Stimulated activated naive B cell treated with anti-CD40 and anti-IgM and Interleukin-4, amounts not matched to agents 10 μg/mL and 1 μg/mL and 100 μg/mL, for 72 hours (primary cell): ENCODE data around the gene IMPG2.
"Not testable (repeated sequence)": the region's sequence is repeated elsewhere in the genome, so short reads cannot be mapped to it uniquely, and the experiment has no call there.

Experiments used
- ATAC-seq, 2 donors: fragments of 150-1000 bp; cut with Tn5 transposase; replicated peaks; 2 replicates each; pipeline ENCODE4 v1.10.0; 2021; ENCODE audit warnings: moderate library complexity in 1 of 2
- DNase-seq: peaks from one replicate; pipeline ENCODE4 v3.0.0; 2021
- H3K27ac Mint-ChIP-seq: one replicate; pipeline ENCODE4 v1.8.0; 2022; ENCODE audit warnings: mild to moderate bottlenecking, mixed read lengths
- H3K27me3 Mint-ChIP-seq, 2 donors: one replicate each; pipeline ENCODE4 v1.8.0; 2022; ENCODE audit warnings: mixed read lengths in 2 of 2
- H3K36me3 Mint-ChIP-seq, 2 donors: one replicate each; pipeline ENCODE4 v1.8.0; 2022; ENCODE audit warnings: mixed read lengths in 2 of 2, mild to moderate bottlenecking in 1 of 2
- H3K4me1 Mint-ChIP-seq, 2 donors: one replicate each; pipeline ENCODE4 v1.8.0; 2022; ENCODE audit warnings: mixed read lengths in 2 of 2, mild to moderate bottlenecking in 1 of 2
- H3K4me3 Mint-ChIP-seq, 2 donors: one replicate each; pipeline ENCODE4 v1.8.0; 2022; ENCODE audit warnings: mild to moderate bottlenecking in 2 of 2, mixed read lengths in 2 of 2, moderate library complexity in 1 of 2
- H3K9me3 Mint-ChIP-seq, 2 donors: one replicate each; pipeline ENCODE4 v1.8.0; 2022; ENCODE audit warnings: mixed read lengths in 2 of 2, mild to moderate bottlenecking in 1 of 2

Gene IMPG2

DNA sequence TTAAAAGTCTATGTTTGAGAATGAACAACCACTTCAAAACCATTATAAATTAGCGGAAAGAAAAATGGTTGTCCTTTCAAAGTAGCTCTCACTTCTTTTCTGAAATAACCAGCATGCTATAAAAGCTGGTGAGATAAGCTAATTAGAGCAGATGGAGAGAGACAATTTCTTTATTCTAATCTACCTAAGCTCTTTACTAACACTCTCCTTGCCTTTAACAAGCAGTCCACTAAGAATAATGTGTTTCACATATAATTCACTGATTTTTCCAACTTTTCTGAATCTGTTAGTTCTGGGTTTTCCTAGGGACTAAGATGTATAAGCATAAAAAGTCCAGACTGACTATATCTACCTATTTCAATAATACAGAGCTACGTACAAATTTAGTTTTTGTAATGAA lies at the start of gene IMPG2:
TSS of gene IMPG2 (minus strand) at position 101 of the 400 bp plus-strand sequence. CDS start 203 bp downstream, outside the sequence.
- Mint-ChIP-seq H3K4me1 (no peaks in the 10 kb centered on the region), H3K27me3 (no peaks in the 10 kb centered on the region), H3K9me3 (no peaks in the 10 kb centered on the region), H3K4me3 (no peak within 1 kb of the TSS), H3K36me3 (peaks cover 0 to 3% of the 10 kb centered on the region in 2 donors), H3K27ac (no peak within 1 kb of the TSS)
- ATAC-seq: no peak
- no peak for DNase-seq

DNA sequence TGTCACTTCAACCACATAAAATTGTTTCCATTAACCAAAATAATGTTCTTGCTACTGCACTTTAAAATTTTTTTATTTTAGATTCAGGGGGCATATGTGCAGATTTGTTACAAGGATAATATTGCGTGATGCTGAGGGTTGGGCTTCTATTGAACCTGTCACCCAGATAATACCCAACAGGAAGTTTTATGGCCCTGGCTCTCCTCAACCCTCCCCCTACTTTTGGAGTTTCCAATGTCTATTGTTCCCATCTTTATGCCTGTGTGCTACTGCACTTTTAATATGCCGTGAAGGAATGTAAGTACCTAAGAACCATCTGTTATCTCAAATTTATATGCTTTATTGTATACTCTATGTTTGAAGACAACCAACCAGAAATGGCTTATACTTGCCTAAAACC lies 42.0 kb upstream of the IMPG2 start:
- ATAC-seq (no peak), DNase-seq (no peak)
- peaks cover 32 to 42% of the 10 kb centered on the region in 2 donors for H3K36me3 Mint-ChIP-seq
- H3K4me3 Mint-ChIP-seq: no peak overlapping the region
- H3K4me1 Mint-ChIP-seq: peaks cover 0 to 5% of the 10 kb centered on the region in 2 donors
- no peaks in the 10 kb centered on the region for H3K27me3 Mint-ChIP-seq
- H3K9me3 Mint-ChIP-seq: peaks cover 3 to 6% of the 10 kb centered on the region in 2 donors
- no peak overlapping the region for H3K27ac Mint-ChIP-seq

DNA sequence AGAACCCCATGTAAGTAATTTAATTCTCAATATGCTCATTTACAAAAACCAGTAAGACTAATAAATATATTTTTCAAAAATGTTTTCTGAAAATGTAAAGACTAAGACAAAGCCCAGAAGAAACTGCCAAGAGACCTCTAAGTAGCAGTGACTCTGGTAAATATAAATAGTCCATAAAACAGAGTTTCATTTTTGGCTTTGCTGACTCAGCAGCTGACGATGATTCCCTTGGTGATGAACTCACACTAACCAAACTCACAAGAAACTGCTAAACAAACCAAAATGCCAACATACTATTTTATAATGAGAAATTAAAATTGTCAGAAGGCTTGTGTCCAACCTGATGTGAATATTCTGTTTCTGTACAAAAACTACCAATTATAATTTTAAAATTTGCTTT lies 31.5 kb upstream of the IMPG2 start:
- Mint-ChIP-seq H3K36me3 (peaks cover 13 to 21% of the 10 kb centered on the region in 2 donors), H3K27me3 (no peaks in the 10 kb centered on the region), H3K4me1 (no peaks in the 10 kb centered on the region), H3K4me3 (no peak overlapping the region), H3K27ac (no peak overlapping the region), H3K9me3 (no peaks in the 10 kb centered on the region)
- ATAC-seq (no peak), DNase-seq (no peak)

DNA sequence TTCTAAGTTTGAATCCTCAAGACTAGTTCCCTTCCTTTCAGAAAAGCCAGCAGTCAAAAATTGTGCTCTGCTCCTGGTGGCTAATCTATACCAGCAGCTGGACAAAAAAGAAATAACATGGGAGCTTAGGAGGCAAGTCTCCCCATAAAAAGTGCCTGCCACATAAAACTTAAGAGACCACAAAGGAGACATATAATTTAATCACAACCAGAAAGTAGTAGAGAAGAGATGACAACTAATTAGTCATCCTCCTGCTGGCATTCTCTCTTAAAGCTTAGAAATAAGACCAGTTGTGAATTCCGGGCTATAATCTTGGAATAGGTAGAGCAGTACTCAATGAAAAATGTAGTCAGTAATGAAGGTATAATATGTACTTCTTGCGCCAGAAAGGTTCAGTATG lies 20.2 kb upstream of the IMPG2 start:
- ATAC-seq (no peak), DNase-seq (no peak)
- peaks cover 22 to 43% of the 10 kb centered on the region in 2 donors for H3K36me3 Mint-ChIP-seq
- no peak overlapping the region for H3K4me3 Mint-ChIP-seq
- no peak overlapping the region for H3K27ac Mint-ChIP-seq
- H3K27me3 Mint-ChIP-seq: no peaks in the 10 kb centered on the region
- H3K4me1 Mint-ChIP-seq: no peaks in the 10 kb centered on the region
- no peaks in the 10 kb centered on the region for H3K9me3 Mint-ChIP-seq

DNA sequence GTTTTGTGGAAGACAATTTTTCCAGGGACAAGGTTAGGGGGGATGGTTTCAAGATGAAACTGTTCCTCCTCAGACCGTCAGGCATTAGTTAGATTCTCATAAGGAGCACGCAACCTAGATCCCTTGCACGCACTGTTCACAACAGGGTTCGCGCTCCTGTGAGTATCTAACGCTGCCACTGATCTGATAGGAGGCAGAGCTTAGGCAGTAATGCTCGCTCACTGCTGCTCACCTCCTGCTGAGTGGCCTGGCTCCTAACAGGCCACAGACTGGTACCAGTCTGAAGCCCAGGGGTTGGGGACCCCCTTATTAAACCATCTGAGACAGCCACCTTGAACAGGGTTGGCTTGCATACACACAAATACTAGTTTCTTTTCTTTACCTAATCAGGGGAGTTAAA lies 13.5 kb upstream of the IMPG2 start:
- no peak for DNase-seq
- no peaks in the 10 kb centered on the region for H3K4me1 Mint-ChIP-seq
- no peak for ATAC-seq
- H3K9me3 Mint-ChIP-seq: no peaks in the 10 kb centered on the region
- peaks cover 16 to 34% of the 10 kb centered on the region in 2 donors for H3K36me3 Mint-ChIP-seq
- H3K27ac Mint-ChIP-seq: peak overlapping the region; percentile 62
- no peak overlapping the region for H3K4me3 Mint-ChIP-seq
- no peaks in the 10 kb centered on the region for H3K27me3 Mint-ChIP-seq

DNA sequence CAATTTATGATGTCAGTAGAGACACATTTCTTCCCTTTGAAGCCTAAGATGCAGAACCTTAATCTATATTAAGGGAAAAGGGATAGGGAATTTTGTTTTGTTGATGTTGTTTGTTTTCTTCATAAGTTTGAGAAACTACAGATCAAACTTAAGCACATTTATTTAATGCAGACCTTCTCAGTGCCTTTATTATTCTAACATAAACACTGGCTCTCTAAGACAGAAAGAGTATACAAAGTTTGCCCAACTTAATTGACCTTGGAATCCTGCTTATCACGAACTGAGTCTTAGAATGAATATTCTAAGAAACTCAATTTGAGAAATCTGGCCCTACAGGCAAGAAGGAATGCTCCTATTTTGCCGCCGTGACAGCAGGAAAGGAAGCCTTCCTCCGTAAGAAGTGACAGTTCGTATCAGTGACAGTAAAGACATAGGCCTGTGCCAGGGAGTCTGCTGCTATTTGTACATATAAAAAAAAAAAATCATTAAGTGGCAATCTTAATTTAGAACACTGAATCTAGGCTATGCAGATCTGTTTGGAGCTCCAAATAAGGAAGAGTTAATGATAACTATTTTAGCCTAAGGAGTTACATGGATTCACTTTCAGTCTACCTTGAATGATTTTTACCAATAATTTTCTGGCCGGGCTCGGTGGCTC lies 8.8 kb upstream of the IMPG2 start:
- Mint-ChIP-seq H3K9me3 (no peaks in the 10 kb centered on the region), H3K27ac (no peak overlapping the region), H3K36me3 (peaks cover 11 to 28% of the 10 kb centered on the region in 2 donors), H3K27me3 (no peaks in the 10 kb centered on the region), H3K4me1 (no peaks in the 10 kb centered on the region), H3K4me3 (no peak overlapping the region)
- ATAC-seq (no peak), DNase-seq (no peak)

DNA sequence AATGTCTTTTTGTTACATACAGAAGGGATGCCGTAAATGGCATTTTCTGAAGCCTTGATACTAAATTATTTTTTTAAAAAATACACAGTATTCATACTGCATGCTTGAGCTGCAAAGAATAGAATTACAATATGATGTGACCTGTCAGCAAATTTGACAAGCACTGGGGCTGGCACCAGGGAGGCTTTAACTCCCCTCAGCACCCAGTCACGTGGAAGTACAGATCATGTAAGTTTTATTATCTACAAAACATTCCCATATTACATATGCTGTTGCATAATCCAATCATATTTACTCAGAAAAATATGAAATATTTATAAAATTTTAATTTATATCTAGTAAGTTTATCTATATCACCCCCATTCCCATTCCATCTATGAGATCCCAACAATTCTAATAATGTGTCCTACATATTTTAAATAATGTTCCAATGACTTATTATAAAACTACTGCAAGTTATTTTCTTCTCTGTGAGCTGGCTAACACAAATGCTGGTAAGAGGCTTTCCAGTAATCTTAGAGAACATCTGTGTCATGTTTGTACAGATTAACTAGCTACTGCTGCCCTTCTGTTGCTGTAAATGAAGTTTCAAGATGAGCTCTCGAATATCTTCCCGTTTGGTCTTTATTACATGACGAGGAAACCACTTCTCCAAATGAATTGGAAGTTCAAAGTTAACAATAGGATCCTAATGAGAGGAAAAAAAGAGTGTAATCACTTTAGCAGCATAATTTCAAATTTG lies 5.2 kb upstream of the IMPG2 start:
- ATAC-seq (no peak), DNase-seq (no peak)
- Mint-ChIP-seq H3K27ac (no peak overlapping the region), H3K27me3 (no peaks in the 10 kb centered on the region), H3K4me1 (no peaks in the 10 kb centered on the region), H3K36me3 (peaks cover 14 to 25% of the 10 kb centered on the region in 2 donors), H3K4me3 (no peak overlapping the region), H3K9me3 (no peaks in the 10 kb centered on the region)

DNA sequence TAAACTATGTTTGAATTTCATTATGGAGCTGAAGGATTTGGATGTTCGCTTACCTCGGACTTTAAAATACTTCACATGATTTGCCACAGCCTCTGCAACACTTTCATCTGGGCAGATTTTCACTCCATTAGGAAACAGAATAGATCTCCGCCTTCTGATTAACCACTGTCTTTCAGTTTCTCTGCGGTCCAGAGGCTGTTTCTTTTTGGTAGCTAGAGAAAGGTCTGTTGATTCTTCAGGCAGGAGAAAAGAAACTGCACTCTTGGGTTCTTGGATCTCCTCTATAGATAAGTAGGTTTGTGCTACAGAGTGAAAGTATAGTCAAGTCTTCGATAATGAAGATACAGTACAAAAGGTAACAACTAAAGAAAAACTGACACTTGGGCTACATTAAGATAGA lies 844 bp downstream of the IMPG2 start:
- Mint-ChIP-seq H3K27ac (no peak overlapping the region), H3K36me3 (peaks cover 0 to 3% of the 10 kb centered on the region in 2 donors), H3K4me3 (no peak overlapping the region), H3K4me1 (no peaks in the 10 kb centered on the region), H3K27me3 (no peaks in the 10 kb centered on the region), H3K9me3 (no peaks in the 10 kb centered on the region)
- DNase-seq (no peak), ATAC-seq (no peak)

DNA sequence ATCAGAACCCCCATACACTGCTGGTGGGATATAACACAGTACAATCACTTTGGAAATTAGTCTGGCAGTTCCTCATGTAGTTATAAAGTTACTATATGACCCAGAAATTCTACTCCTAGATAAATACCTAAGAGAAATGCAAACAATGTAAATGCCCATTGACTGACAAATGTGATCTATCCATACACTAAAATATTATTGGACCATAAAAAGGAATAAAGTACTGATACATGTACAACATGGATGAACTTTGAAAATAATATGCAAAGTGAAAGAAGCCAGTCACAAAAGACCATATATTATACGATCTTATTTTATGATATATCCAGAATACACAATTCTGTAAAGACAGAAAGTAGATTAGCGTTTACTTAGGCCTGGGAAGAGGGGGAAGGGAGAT lies 7.8 kb downstream of the IMPG2 start:
- ATAC-seq (no peak), DNase-seq (no peak)
- Mint-ChIP-seq H3K9me3 (peaks cover 13 to 21% of the 10 kb centered on the region in 2 donors), H3K4me3 (no peak overlapping the region), H3K27ac (no peak overlapping the region), H3K36me3 (peaks cover 18 to 29% of the 10 kb centered on the region in 2 donors), H3K4me1 (no peaks in the 10 kb centered on the region), H3K27me3 (no peaks in the 10 kb centered on the region)

DNA sequence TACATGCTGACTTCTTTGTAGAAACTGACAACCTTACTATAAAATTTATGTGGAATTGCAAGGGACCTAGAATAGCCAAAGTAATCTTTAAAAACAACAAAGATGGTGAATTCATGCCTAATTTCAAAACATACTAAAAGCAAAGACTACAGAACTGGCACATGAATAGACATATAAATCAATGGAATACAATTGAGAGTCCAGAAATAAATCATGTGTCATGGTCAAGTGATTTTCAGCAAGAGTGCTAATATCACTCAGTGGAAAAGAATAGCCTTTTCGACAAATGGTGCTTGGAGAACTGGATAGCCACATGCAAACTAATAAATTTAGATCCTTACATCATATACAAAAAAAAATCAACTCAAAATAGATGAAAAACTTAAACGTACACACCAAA lies 8.7 kb downstream of the IMPG2 start:
- no peak for DNase-seq
- Mint-ChIP-seq H3K9me3 (peaks cover 17 to 24% of the 10 kb centered on the region in 2 donors), H3K36me3 (peaks cover 22 to 32% of the 10 kb centered on the region in 2 donors), H3K4me3 (no peak overlapping the region), H3K4me1 (no peaks in the 10 kb centered on the region), H3K27me3 (no peaks in the 10 kb centered on the region), H3K27ac (no peak overlapping the region)
- no peak for ATAC-seq

DNA sequence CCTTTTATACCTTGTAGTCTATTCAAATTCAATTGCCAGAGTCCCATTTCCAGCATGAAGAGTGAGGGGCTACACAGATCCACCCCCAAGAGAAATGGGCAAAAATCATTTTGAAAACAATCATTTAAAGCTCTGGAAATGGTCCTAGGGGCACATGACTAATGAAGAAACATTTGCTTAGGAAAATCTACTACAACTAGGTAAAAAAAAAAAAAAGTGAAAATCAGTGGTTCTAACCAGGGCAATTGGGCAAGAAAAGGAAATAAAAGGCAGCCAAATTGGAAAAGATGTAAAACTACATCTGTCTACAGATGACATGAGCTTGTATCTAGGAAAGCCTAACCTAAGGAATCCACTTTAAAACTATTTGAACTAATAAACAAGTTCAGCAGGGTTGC lies 9.4 kb downstream of the IMPG2 start:
- H3K4me3 Mint-ChIP-seq: no peak overlapping the region
- peaks cover 20 to 24% of the 10 kb centered on the region in 2 donors for H3K9me3 Mint-ChIP-seq
- DNase-seq (no peak), ATAC-seq (no peak)
- H3K4me1 Mint-ChIP-seq: no peaks in the 10 kb centered on the region
- no peaks in the 10 kb centered on the region for H3K27me3 Mint-ChIP-seq
- H3K27ac Mint-ChIP-seq: no peak overlapping the region
- H3K36me3 Mint-ChIP-seq: peaks cover 22 to 32% of the 10 kb centered on the region in 2 donors

DNA sequence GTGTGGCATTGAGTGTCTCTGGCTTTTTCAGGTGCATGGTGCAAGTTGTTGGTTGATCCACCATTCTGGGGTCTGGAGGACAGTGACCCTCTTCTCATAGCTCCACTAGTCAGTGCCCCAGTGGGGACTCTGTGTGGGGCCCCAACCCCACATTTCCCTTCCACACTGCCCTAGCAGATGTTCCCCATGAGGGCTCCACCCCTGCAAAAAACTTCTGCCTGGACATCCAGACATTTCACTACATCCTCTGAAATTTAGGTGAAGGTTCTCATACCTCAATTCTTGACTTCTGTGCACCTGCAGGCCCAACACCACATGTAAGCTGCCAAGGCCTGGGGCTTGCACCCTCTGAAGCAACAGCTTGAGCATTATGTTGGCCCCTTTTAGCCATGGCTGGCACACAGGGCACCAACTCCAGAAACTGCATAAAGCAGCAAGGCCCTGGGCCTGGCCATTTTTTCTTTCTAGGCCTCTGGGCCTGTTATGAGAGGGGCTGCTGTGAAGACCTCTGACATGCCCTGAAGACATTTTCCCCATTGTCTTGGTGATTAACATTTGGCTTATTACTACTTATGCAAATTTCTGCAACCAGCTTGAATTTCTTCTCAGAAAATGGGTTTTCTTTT lies 12.1 kb downstream of the IMPG2 start:
- not testable (repeated sequence) for H3K27me3 Mint-ChIP-seq, H3K4me3 Mint-ChIP-seq, H3K27ac Mint-ChIP-seq, H3K4me1 Mint-ChIP-seq, DNase-seq, ATAC-seq
- peaks cover 24% of the 10 kb centered on the region in 2 donors for H3K9me3 Mint-ChIP-seq
- peaks cover 24 to 41% of the 10 kb centered on the region in 2 donors for H3K36me3 Mint-ChIP-seq

DNA sequence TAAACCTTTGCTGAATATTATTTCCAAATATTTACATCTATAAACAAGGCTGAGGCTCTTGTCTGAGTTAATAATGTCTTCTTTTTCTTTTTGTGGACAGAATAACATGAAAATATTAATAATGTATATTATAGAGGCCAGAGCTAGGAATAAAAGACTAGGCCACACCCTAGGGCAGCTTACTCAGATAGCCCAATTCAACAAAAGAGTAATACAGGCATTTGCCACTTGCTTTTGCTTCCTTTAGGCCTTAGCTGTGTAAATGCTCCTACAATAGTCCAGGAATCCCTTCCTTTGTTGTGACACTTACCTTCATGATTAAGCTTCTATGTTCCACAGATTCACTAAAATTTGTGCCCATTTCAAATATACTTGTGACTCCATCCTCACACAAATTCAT lies 16.5 kb downstream of the IMPG2 start:
- peaks cover 20 to 41% of the 10 kb centered on the region in 2 donors for H3K36me3 Mint-ChIP-seq
- no peak overlapping the region for H3K4me3 Mint-ChIP-seq
- H3K9me3 Mint-ChIP-seq: peaks cover 25 to 26% of the 10 kb centered on the region in 2 donors
- no peaks in the 10 kb centered on the region for H3K27me3 Mint-ChIP-seq
- no peak overlapping the region for H3K27ac Mint-ChIP-seq
- DNase-seq (no peak), ATAC-seq (no peak)
- H3K4me1 Mint-ChIP-seq: no peaks in the 10 kb centered on the region

DNA sequence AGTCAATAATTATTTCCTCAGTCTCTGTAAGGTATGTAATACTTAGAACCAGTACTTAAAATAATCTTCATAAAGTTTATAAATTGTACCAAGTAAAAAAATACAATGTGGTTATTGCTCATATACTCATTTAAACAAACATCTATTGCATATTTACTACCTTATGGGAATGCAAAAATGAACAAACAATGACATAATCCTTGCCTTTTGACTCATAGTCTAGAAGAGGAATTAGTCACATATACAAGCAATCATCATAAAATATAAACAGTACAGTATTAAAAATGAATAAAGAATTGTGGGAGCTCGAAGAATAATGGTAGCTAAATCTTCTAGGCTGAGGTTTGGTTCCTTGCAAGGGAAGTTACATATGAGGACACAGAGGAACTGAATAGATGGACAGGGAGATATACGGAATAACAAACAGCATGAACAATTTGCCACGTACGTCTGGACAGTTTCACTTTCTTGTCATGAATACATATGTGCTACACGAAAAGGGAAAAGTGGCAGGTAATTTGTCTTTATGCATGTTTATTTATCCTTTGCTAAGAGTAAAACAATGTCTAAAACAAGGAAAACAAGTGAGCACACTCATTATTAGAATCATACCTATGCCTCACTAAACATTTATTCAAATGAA lies 17.2 kb downstream of the IMPG2 start:
- ATAC-seq (no peak), DNase-seq (no peak)
- no peaks in the 10 kb centered on the region for H3K4me1 Mint-ChIP-seq
- H3K27ac Mint-ChIP-seq: no peak overlapping the region
- peaks cover 25 to 26% of the 10 kb centered on the region in 2 donors for H3K9me3 Mint-ChIP-seq
- no peaks in the 10 kb centered on the region for H3K27me3 Mint-ChIP-seq
- H3K36me3 Mint-ChIP-seq: peaks cover 18 to 39% of the 10 kb centered on the region in 2 donors
- no peak overlapping the region for H3K4me3 Mint-ChIP-seq
